H9 (cell line): ENCODE results near the gene ZNF346. TPM values are rescaled to one million over a fixed set of nuclear protein-coding genes. Genes with fewer than 3 reads are reported as not detected.

Source experiments
- DNase-seq: peaks from one replicate; pipeline ENCODE4 v3.0.0-alpha.2; 2017
- H2AFZ ChIP-seq: one replicate; pipeline ENCODE4 v1.6.1; 2013; ENCODE audit warnings: mild to moderate bottlenecking, low read length, control low read depth, moderate library complexity
- H2AK5ac ChIP-seq: 2 replicates; pipeline ENCODE4 v1.6.1; 2013; ENCODE audit warnings: low read length, control low read depth, mixed read lengths; ENCODE audit not compliant: insufficient read length
- H2BK120ac ChIP-seq: one replicate; pipeline ENCODE4 v1.6.1; 2013; ENCODE audit warnings: low read depth, mild to moderate bottlenecking, low read length, control low read depth, inconsistent platforms; ENCODE audit not compliant: poor library complexity, severe bottlenecking
- H2BK12ac ChIP-seq: 2 replicates; pipeline ENCODE4 v1.6.1; 2013; ENCODE audit warnings: low read length, control low read depth, mixed read lengths, low read depth; ENCODE audit not compliant: insufficient read length
- H2BK15ac ChIP-seq: 2 replicates; pipeline ENCODE4 v1.6.1; 2013; ENCODE audit warnings: low read depth, low read length, control low read depth
- H2BK20ac ChIP-seq: one replicate; pipeline ENCODE4 v1.6.1; 2013; ENCODE audit warnings: low read depth, mild to moderate bottlenecking, low read length, control low read depth, inconsistent platforms; ENCODE audit not compliant: poor library complexity, severe bottlenecking
- H2BK5ac ChIP-seq: 2 replicates; pipeline ENCODE4 v1.6.1; 2013; ENCODE audit warnings: low read length, control low read depth, mixed read lengths; ENCODE audit not compliant: insufficient read length
- H3K14ac ChIP-seq: 2 replicates; pipeline ENCODE4 v1.6.1; 2013; ENCODE audit warnings: low read length, control low read depth; ENCODE audit not compliant: insufficient read depth
- H3K18ac ChIP-seq: 2 replicates; pipeline ENCODE4 v1.6.1; 2013; ENCODE audit warnings: low read depth, mild to moderate bottlenecking, mixed read lengths, low read length, control low read depth; ENCODE audit not compliant: insufficient read length
- H3K23ac ChIP-seq: 2 replicates; pipeline ENCODE4 v1.6.1; 2013; ENCODE audit warnings: low read length, control low read depth, mixed read lengths, low read depth; ENCODE audit not compliant: insufficient read length
- H3K23me2 ChIP-seq: 2 replicates; pipeline ENCODE4 v1.6.1; 2013; ENCODE audit warnings: low read depth, mild to moderate bottlenecking, mixed read lengths, low read length, control low read depth; ENCODE audit not compliant: insufficient read length, poor library complexity, severe bottlenecking
- H3K27ac ChIP-seq: 2 replicates; pipeline ENCODE4 v1.5.1; 2013; ENCODE audit warnings: low read length, control low read depth, mixed read lengths, low read depth; ENCODE audit not compliant: insufficient read length
- H3K27me3 ChIP-seq: 2 replicates; pipeline ENCODE4 v1.6.1; 2013; ENCODE audit warnings: low read length, control low read depth, inconsistent platforms; ENCODE audit not compliant: insufficient read depth
- H3K4ac ChIP-seq: 2 replicates; pipeline ENCODE4 v1.6.1; 2013; ENCODE audit warnings: low read depth, mild to moderate bottlenecking, control low read depth, inconsistent platforms, low read length, moderate library complexity
- H3K4me1 ChIP-seq: 2 replicates; pipeline ENCODE4 v1.6.1; 2013; ENCODE audit warnings: low read length, control low read depth, inconsistent platforms; ENCODE audit not compliant: insufficient read depth
- H3K4me2 ChIP-seq: 2 replicates; pipeline ENCODE4 v1.6.1; 2013; ENCODE audit warnings: low read length, control low read depth, mixed read lengths; ENCODE audit not compliant: insufficient read length, insufficient read depth
- H3K56ac ChIP-seq: 2 replicates; pipeline ENCODE4 v1.6.1; 2013; ENCODE audit warnings: low read depth, mild to moderate bottlenecking, mixed read lengths, low read length, control low read depth; ENCODE audit not compliant: insufficient read length
- H3K79me1 ChIP-seq: 2 replicates; pipeline ENCODE4 v1.6.1; 2013; ENCODE audit warnings: low read depth, mild to moderate bottlenecking, moderate library complexity, low read length, control low read depth, inconsistent platforms; ENCODE audit not compliant: insufficient read depth, poor library complexity, severe bottlenecking
- H3K79me2 ChIP-seq: 2 replicates; pipeline ENCODE4 v1.6.1; 2013; ENCODE audit warnings: low read length, control low read depth, inconsistent platforms; ENCODE audit not compliant: insufficient read depth
- H3K9ac ChIP-seq: 2 replicates; pipeline ENCODE4 v1.6.1; 2013; ENCODE audit warnings: low read length, control low read depth, mixed read lengths; ENCODE audit not compliant: insufficient read length; ENCODE audit errors: extremely low read depth
- H3K9me3 ChIP-seq: one replicate; pipeline ENCODE4 v1.6.1; 2013; ENCODE audit warnings: low read depth, low read length, inconsistent platforms; ENCODE audit not compliant: control insufficient read depth
- H3T11ph ChIP-seq: one replicate; pipeline ENCODE4 v1.6.1; 2013; ENCODE audit warnings: mild to moderate bottlenecking, low read length, control low read depth, inconsistent platforms
- H4K20me1 ChIP-seq: one replicate; pipeline ENCODE4 v1.6.1; 2013; ENCODE audit not compliant: control insufficient read depth, insufficient read length, insufficient read depth
- H4K5ac ChIP-seq: 2 replicates; pipeline ENCODE4 v1.6.1; 2013; ENCODE audit warnings: low read depth, mild to moderate bottlenecking, mixed read lengths, low read length, control low read depth; ENCODE audit not compliant: insufficient read length
- H4K8ac ChIP-seq: replicated peaks from 2 replicates; pipeline ENCODE4 v1.6.1; 2013; ENCODE audit warnings: low read length, control low read depth, mixed read lengths, low read depth; ENCODE audit not compliant: insufficient read length
- H4K91ac ChIP-seq: 2 replicates; pipeline ENCODE4 v1.6.1; 2013; ENCODE audit warnings: low read depth, mild to moderate bottlenecking, moderate library complexity, mixed read lengths, low read length, control low read depth; ENCODE audit not compliant: insufficient read length
- H3K27ac Mint-ChIP-seq, 3 experiments: 2 replicates in 2 of 3; 3 replicates in 1 of 3; pipeline ENCODE4 v1.8.0; 2020 to 2021; ENCODE audit warnings: mixed read lengths in 3 of 3, mild to moderate bottlenecking in 1 of 3, moderate library complexity in 1 of 3
- H3K27me3 Mint-ChIP-seq: 2 replicates; pipeline ENCODE4 v1.8.0; 2021; ENCODE audit warnings: low read depth, mild to moderate bottlenecking, moderate library complexity, mixed read lengths
- H3K36me3 Mint-ChIP-seq, 3 experiments: 2 replicates in 2 of 3; 3 replicates in 1 of 3; pipeline ENCODE4 v1.8.0; 2020 to 2021; ENCODE audit warnings: low read depth in 3 of 3, mixed read lengths in 3 of 3; ENCODE audit not compliant: insufficient read depth in 1 of 3
- H3K4me1 Mint-ChIP-seq, 2 experiments: 2 replicates each; pipeline ENCODE4 v1.8.0; 2020; ENCODE audit warnings: mixed read lengths in 2 of 2
- H3K4me3 Mint-ChIP-seq, 2 experiments: 2 replicates in 1 of 2; 3 replicates in 1 of 2; pipeline ENCODE4 v1.8.0; 2020 to 2021; ENCODE audit warnings: mild to moderate bottlenecking in 2 of 2, mixed read lengths in 2 of 2, moderate library complexity in 1 of 2
- H3K9me3 Mint-ChIP-seq, 2 experiments: 2 replicates in 1 of 2; 3 replicates in 1 of 2; pipeline ENCODE4 v1.8.0; 2020; ENCODE audit warnings: mild to moderate bottlenecking in 2 of 2, mixed read lengths in 2 of 2, moderate library complexity in 1 of 2
- WGBS: extraction: QIAGEN DNeasy Blood & Tissue Kit; methylation state at CpG from one replicate; pipeline ENCODE4 v1.1.7; 2013; ENCODE audit warnings: missing lambda C conversion rate, low lambda C conversion rate, mixed read lengths; ENCODE audit not compliant: insufficient read length; ENCODE audit errors: extremely low coverage; 5-methylcytosine and 5-hydroxymethylcytosine counted together
- total RNA-seq: library from RNA; stranded (reverse); gene quantifications from 2 replicates; pipeline ENCODE4 v1.2.1, GENCODE V29; 2021
- TF ChIP-seq, protein P1 (sequence below): fragments of 200-600 bp; sonication (generic); conservative IDR thresholded peaks from 3 replicates; pipeline ENCODE4 v1.8.0; 2021; ENCODE audit warnings: antibody characterized with exemption, mild to moderate bottlenecking

ZNF346 gene
- total RNA-seq, 1 experiment from 2014 or later: 22.7 TPM

DNA sequence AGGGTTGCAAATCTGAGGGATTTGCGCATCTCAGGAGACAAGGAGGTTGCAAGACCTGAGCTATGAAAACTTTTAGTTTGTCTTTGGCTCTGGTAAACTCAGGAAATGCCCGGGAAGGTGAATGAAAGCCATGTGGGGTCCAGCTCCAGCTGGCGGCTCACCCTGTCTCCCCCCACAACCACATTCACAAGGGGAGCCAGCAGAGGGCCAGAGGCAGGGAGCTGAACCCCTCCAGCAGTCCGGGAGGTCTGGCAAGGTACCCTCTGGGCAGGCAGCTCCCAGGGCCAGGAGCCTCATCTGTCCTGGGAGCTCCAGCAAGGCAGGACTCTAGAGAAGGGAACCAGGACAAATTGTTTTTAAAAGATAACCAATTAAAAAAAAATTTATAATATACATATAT lies 61.7 kb downstream of the ZNF346 start:
- no CpG with 5 or more reads among the region's 4 CpGs for WGBS
- TF ChIP-seq, protein P1, sequence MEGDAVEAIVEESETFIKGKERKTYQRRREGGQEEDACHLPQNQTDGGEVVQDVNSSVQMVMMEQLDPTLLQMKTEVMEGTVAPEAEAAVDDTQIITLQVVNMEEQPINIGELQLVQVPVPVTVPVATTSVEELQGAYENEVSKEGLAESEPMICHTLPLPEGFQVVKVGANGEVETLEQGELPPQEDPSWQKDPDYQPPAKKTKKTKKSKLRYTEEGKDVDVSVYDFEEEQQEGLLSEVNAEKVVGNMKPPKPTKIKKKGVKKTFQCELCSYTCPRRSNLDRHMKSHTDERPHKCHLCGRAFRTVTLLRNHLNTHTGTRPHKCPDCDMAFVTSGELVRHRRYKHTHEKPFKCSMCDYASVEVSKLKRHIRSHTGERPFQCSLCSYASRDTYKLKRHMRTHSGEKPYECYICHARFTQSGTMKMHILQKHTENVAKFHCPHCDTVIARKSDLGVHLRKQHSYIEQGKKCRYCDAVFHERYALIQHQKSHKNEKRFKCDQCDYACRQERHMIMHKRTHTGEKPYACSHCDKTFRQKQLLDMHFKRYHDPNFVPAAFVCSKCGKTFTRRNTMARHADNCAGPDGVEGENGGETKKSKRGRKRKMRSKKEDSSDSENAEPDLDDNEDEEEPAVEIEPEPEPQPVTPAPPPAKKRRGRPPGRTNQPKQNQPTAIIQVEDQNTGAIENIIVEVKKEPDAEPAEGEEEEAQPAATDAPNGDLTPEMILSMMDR: no peak
- no peaks in the 10 kb centered on the region for H3K79me1 ChIP-seq
- no peak overlapping the region for H3T11ph ChIP-seq
- Mint-ChIP-seq H3K4me1 (peaks cover 30 to 31% of the 10 kb centered on the region in 2 experiments), H3K27me3 (no peaks in the 10 kb centered on the region; the same call in 1 of the 2 replicates), H3K36me3 (peaks cover 7 to 9% (median 9%) of the 10 kb centered on the region in 3 experiments; a peak in 5 of 7 replicates), H3K4me3 (no peak overlapping the region), H3K9me3 (no peaks in the 10 kb centered on the region; a peak in 1 of 5 replicates), H3K27ac (0 out of 7 replicates have a peak overlapping the region, but pooled peaks of 1 of the 3 experiments have one; percentile 2)
- no peaks in the 10 kb centered on the region for H3K9me3 ChIP-seq
- H3K27me3 ChIP-seq: no peaks in the 10 kb centered on the region
- H3K23ac ChIP-seq: no peak overlapping the region
- no peak overlapping the region for H3K14ac ChIP-seq
- H3K9ac ChIP-seq: peak overlapping the region; percentile 41
- no peak overlapping the region for H3K4me2 ChIP-seq
- H3K4me1 ChIP-seq: peaks cover 8% of the 10 kb centered on the region
- no peak overlapping the region for H2BK5ac ChIP-seq
- peak; percentile 34 for DNase-seq
- H2BK12ac ChIP-seq: no peak overlapping the region
- no peak overlapping the region for H4K91ac ChIP-seq
- H3K4ac ChIP-seq: no peak overlapping the region
- H3K79me2 ChIP-seq: peaks cover 4% of the 10 kb centered on the region; the same call in 1 of the 2 replicates
- no peak overlapping the region for H4K8ac ChIP-seq
- H3K18ac ChIP-seq: no peak overlapping the region
- no peaks in the 10 kb centered on the region for H3K23me2 ChIP-seq
- no peak overlapping the region for H2AFZ ChIP-seq
- no peak overlapping the region for H2AK5ac ChIP-seq
- no peak overlapping the region for H3K56ac ChIP-seq
- H3K27ac ChIP-seq: no peak overlapping the region
- no peak overlapping the region for H2BK120ac ChIP-seq
- H2BK15ac ChIP-seq: no peak overlapping the region
- H2BK20ac ChIP-seq: no peak overlapping the region
- no peak overlapping the region for H4K5ac ChIP-seq
- no peaks in the 10 kb centered on the region for H4K20me1 ChIP-seq
